Epithelial cell of proximal tubule (primary cell): Measurements from ENCODE around the gene TLR10. TPM values are rescaled to one million over a fixed set of nuclear protein-coding genes. Genes with fewer than 3 reads are reported as not detected.

Experiments used
- DNase-seq: peaks from one replicate; pipeline ENCODE4 v3.0.0-alpha.2; 2011; ENCODE audit warnings: low read depth
- H3K4me3 ChIP-seq: 2 replicates; pipeline ENCODE4 v1.5.1; 2011; ENCODE audit warnings: low read depth, mild to moderate bottlenecking, low read length
- total RNA-seq: library from RNA; depleted of rRNA; stranded (reverse); fragments of >200 nt; gene quantifications from 2 replicates; pipeline ENCODE4 v1.2.3, GENCODE V29; 2015
- TF ChIP-seq, protein P1 (sequence below): conservative IDR thresholded peaks from 2 replicates; pipeline ENCODE4 v1.5.1; 2012; ENCODE audit warnings: low read depth, mild to moderate bottlenecking, low read length

Gene TLR10
- total RNA-seq, 1 donor from 2014 or later = not detected

DNA sequence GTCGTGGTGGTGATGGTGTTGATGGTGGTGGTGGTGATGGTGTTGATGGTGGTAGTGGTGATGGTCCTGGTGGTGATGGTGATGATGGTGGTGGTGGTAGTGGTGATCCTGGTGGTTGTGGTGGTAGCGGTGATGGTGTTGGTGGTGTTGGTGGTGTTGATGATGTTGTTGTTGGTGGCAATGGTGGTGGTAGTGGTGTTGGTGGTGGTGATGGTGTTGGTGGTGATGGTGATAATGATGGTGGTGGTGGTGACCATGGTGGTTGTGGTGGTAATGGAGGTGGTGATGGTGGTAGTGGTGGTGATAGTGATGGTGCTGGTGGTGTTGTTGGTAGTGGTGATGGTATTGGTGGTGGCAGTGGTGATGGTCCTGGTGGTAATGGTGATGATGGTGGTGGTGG lies 49.1 kb downstream of the TLR10 start:
- no peak for DNase-seq
- TF ChIP-seq, protein P1, sequence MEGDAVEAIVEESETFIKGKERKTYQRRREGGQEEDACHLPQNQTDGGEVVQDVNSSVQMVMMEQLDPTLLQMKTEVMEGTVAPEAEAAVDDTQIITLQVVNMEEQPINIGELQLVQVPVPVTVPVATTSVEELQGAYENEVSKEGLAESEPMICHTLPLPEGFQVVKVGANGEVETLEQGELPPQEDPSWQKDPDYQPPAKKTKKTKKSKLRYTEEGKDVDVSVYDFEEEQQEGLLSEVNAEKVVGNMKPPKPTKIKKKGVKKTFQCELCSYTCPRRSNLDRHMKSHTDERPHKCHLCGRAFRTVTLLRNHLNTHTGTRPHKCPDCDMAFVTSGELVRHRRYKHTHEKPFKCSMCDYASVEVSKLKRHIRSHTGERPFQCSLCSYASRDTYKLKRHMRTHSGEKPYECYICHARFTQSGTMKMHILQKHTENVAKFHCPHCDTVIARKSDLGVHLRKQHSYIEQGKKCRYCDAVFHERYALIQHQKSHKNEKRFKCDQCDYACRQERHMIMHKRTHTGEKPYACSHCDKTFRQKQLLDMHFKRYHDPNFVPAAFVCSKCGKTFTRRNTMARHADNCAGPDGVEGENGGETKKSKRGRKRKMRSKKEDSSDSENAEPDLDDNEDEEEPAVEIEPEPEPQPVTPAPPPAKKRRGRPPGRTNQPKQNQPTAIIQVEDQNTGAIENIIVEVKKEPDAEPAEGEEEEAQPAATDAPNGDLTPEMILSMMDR = no peak
- no peak overlapping the region for H3K4me3 ChIP-seq

DNA sequence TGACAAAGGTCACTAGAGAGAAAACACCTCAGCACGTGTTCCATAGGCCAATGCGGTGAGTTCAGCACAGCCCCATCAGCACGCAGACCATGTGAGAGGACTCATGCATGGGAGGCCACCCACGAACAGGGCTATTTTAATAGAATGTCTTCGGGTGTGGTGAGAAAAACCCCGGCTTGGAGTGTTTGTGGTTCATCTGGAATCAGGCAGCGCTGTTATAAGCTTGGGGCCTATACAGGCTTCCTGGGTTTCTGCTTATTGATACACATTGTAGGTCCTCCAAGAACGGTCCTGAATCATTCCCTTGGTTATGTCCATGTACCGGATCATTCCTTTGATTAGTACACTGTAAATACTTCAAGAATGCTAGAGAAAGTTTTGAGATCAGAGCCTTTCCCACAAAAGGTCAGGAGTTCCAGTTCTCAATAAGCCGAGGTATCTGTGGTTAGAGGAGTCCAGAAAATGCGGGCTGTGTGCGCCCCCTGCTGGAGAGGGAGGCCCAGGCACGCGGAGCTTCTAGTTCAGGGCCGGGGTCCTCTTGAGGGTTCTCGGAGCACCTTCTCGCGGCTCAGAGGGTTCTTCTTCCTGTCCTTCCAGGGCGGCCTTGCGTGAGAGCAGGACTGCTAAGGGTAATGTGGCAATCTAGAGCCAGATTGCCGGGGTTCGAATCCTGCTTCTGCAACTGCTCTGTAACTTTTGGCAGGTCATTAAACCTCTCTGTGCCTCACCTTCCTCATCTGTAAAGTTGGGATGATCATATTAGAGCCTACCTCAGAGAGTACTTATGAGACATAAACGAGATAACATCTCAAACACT lies 51.8 kb downstream of the TLR10 start:
- TF ChIP-seq, protein P1 = peak; percentile 99

DNA sequence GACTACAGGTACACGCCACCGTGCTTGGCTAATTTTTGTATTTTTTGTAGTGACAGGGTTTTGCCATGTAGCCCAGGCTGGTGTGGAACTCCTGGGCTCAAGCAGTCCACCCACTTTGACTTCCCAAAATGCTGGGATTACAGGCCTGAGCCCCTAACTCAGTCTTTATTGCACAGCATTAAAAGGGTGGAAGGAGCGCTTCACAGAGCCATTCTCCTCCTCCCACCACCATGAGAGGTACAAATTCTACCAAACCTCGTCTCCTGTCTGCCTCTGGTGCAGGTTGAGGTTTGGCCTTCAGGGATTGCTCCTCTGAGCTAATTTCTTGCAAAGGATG lies 52.3 kb downstream of the TLR10 start:
- DNase-seq = no peak
- H3K4me3 ChIP-seq = no peak overlapping the region
- TF ChIP-seq, protein P1 = no peak

More for the DNA sequence above, 51.8 kb downstream of the TLR10 start:
- no peak overlapping the region for H3K4me3 ChIP-seq
- DNase-seq = peak; percentile 78

DNA sequence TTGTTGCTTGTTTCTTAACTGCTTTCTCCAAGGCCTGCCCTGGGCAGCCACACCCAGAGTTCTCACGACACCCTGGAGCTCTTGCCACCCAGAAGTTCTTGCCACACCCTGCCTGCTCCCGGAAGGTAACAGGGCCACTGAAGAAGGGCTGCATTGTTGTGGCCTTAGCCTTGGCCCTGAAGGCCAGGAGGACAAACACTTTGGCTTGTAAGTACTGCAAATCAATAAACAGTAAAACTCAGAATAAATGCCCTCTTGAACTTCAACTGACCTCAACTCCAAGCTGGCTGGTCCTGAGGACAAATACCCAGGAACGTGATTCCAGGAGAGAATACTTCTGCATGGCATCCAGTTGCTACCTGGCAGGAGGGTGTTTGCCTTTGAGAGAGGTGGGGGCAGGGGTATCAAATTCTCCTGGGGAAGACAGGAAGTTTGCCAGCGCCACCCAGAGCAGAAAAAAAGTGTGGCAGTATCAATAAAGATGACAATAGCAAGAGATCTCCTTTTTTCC lies 54.1 kb downstream of the TLR10 start:
- TF ChIP-seq, protein P1 = peak; percentile 43
- H3K4me3 ChIP-seq = no peak overlapping the region

DNA sequence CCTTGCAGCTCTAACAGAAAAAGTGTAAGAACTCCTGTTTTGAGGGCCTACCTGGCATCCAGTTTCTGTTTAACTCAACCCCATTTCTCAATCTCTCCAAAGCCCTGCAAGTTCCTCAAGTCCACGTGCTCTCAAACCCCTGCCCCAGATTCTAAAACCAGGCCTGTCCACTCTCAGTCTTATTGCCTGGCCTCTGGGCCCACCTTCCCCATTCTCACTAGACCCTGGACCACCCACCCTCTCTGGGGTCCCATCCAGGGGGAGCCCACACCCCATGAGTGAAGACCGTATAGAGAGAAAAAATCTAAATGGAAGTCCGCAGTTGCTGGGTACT lies 58.3 kb downstream of the TLR10 start:
- DNase-seq = no peak
- H3K4me3 ChIP-seq = no peak overlapping the region
- TF ChIP-seq, protein P1 = no peak

More for the DNA sequence above, 54.1 kb downstream of the TLR10 start:
- no peak for DNase-seq

DNA sequence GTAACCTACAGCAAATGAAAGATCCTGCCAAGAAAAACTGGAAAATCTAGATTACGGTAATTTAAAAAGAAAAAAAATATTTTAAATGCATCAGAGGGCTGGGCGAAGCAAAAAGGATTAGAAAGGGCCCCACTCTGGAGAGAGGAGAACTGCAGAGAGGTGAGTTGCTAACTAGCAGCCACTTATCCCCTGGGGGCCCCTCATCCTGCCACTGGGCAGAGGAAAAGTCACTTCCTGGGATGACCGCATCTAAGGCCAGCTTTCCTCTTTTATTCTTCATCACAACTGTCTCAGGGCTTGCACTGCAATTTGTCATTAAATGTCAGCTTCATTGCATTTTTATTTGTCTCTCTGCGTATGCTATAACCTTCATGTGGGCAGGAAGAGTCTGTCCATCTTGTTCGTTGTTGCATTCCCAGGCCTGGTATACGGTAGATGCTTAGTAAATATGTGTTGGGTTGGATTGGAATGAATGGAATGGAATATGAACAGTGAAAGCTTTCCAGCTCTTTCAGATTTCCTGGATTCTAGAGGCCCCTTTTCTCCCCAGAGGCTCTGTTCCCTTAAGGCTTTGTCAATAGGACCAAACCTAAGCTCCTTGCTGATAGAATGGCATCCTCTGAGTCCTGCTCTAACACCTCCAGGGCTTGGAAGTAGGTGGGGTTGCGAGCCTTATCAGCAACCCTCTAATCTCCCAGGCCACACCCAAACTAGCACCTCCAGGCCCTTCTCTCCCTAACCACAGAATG lies 58.9 kb downstream of the TLR10 start:
- TF ChIP-seq, protein P1 = no peak
- DNase-seq = no peak
- no peak overlapping the region for H3K4me3 ChIP-seq
